K562 (cell line): Measurements from ENCODE around the gene TRPC4. TPM values are rescaled to one million over a fixed set of nuclear protein-coding genes. Genes with fewer than 3 reads are reported as not detected.

Source experiments
- ATAC-seq: fragments of 200-7000 bp; cut with Tn5 transposase; 3 replicates; pipeline ENCODE4 v1.9.1; 2020; ENCODE audit warnings: moderate library complexity
- BruUV-seq: library from RNA; stranded (reverse); fragments of 400-500 nt; replicated peaks from 2 replicates; lab custom pipeline; 2021; lab: Mats Ljungman, UMichigan
- CTCF ChIA-PET: fragments of 300-600 bp; formaldehyde crosslinking; extraction: SDS; loops from one replicate; lab custom pipeline; 2021; ENCODE audit warnings: low intra/inter-chr PET ratio; lab: Yijun Ruan, JAX
- POLR2A ChIA-PET: fragments of 300-600, 350-650 bp; sonication (Branson Sonifier 250); formaldehyde crosslinking; extraction: SDS; loops from one replicate; lab custom pipeline; 2021; ENCODE audit warnings: antibody characterized with exemption, inconsistent platforms; lab: Yijun Ruan, JAX
- DNase-seq, 4 experiments: peaks; one replicate each; pipeline versions ENCODE4 v3.0.0 to v3.0.0-alpha.2; 2011 to 2018; ENCODE audit warnings: low spot score in 3 of 4, mixed read lengths in 3 of 4; ENCODE audit errors: extremely low read depth in 1 of 4
- FAIRE-seq: peaks from 2 replicates; lab custom pipeline; 2011; peaks lifted over from hg19 to GRCh38; lab: Jason Lieb, UNC
- H2AFZ ChIP-seq: 2 replicates; pipeline ENCODE4 v1.6.0; 2011; ENCODE audit warnings: low read depth, low read length, control low read depth, inconsistent platforms
- H3K27ac ChIP-seq: fragments of 200-600 bp; 3 replicates; pipeline ENCODE4 v1.8.0; 2011; ENCODE audit warnings: low read depth, mild to moderate bottlenecking, control low read depth, inconsistent platforms, low read length, moderate library complexity, mixed read lengths; ENCODE audit errors: extremely low read depth
- H3K27me3 ChIP-seq, 2 experiments: fragments of 300-600 bp in 1 of 2; 2 replicates in 1 of 2; 3 replicates in 1 of 2; pipeline versions ENCODE4 v1.6.0 to v1.8.0; 2011; ENCODE audit warnings: inconsistent platforms in 2 of 2, low read length in 2 of 2, mild to moderate bottlenecking in 1 of 2, mixed read lengths in 1 of 2, moderate library complexity in 1 of 2; ENCODE audit not compliant: control insufficient read depth in 2 of 2, insufficient read depth in 2 of 2
- H3K36me3 ChIP-seq: fragments of 300-600 bp; 3 replicates; pipeline ENCODE4 v1.8.0; 2011; ENCODE audit warnings: mild to moderate bottlenecking, low read length, inconsistent platforms; ENCODE audit not compliant: control insufficient read depth, insufficient read depth
- H3K4me1 ChIP-seq, 2 experiments: fragments of 200-600 bp in 1 of 2; replicated peaks in 1 of 2; 2 replicates in 1 of 2; 3 replicates in 1 of 2; pipeline versions ENCODE4 v1.5.1 to v1.8.0; 2011; ENCODE audit warnings: inconsistent platforms in 2 of 2, low read length in 2 of 2, mild to moderate bottlenecking in 1 of 2, mixed read lengths in 1 of 2, moderate library complexity in 1 of 2; ENCODE audit not compliant: control insufficient read depth in 2 of 2, insufficient read depth in 2 of 2
- H3K4me2 ChIP-seq: 2 replicates; pipeline ENCODE4 v1.6.1; 2011; ENCODE audit warnings: low read length, control low read depth, inconsistent platforms, mixed read lengths; ENCODE audit not compliant: insufficient read depth
- H3K4me3 ChIP-seq: fragments of 200-600 bp; sonication (generic), shearing (Covaris generic); 2 replicates; pipeline ENCODE4 v1.5.1; 2016; ENCODE audit warnings: control low read depth, inconsistent platforms
- H3K79me2 ChIP-seq: fragments of 200-600 bp; 3 replicates; pipeline ENCODE4 v1.8.0; 2011; ENCODE audit warnings: low read length, inconsistent platforms; ENCODE audit not compliant: control insufficient read depth, insufficient read depth
- H3K9ac ChIP-seq, 2 experiments: 2 replicates each; pipeline versions ENCODE4 v1.6.0 to v1.6.1; 2011; ENCODE audit warnings: low read depth in 2 of 2, low read length in 2 of 2, control low read depth in 1 of 2, inconsistent platforms in 1 of 2, mild to moderate bottlenecking in 1 of 2, mixed read lengths in 1 of 2; ENCODE audit not compliant: insufficient read depth in 1 of 2
- H3K9me1 ChIP-seq: one replicate; pipeline ENCODE4 v1.6.0; 2011; ENCODE audit warnings: inconsistent platforms, mild to moderate bottlenecking, low read length, moderate library complexity; ENCODE audit not compliant: control insufficient read depth, insufficient read depth
- H3K9me3 ChIP-seq: replicated peaks from 2 replicates; pipeline ENCODE4 v1.5.1; 2011; ENCODE audit warnings: low read depth, low read length, inconsistent platforms; ENCODE audit not compliant: control insufficient read depth, insufficient read depth
- H4K20me1 ChIP-seq: replicated peaks from 2 replicates; pipeline ENCODE4 v1.6.1; 2011; ENCODE audit warnings: low read length, inconsistent platforms, mixed read lengths; ENCODE audit not compliant: control insufficient read depth, insufficient read depth
- DACH1 ChIP-seq: fragments of 450-650 bp; IDR thresholded peaks from 2 replicates; pipeline ENCODE4 v1.6.1; 2018; ENCODE audit not compliant: partially characterized antibody
- FOXK2 ChIP-seq, 2 experiments: fragments of 450-650 bp; IDR thresholded peaks in 1 of 2; conservative IDR thresholded peaks in 1 of 2; 2 replicates each; pipeline ENCODE4 v1.6.1; 2016; ENCODE audit warnings: low read depth in 2 of 2, mild to moderate bottlenecking in 1 of 2
- RFX1 ChIP-seq: fragments of 450-650 bp; IDR thresholded peaks from 2 replicates; pipeline ENCODE4 v1.6.1; 2016; ENCODE audit warnings: mild to moderate bottlenecking, moderate library complexity
- XRCC3 ChIP-seq: fragments of 450-650 bp; IDR thresholded peaks from 2 replicates; pipeline ENCODE4 v1.6.1; 2017; ENCODE audit warnings: mild to moderate bottlenecking, moderate library complexity
- ZEB2 ChIP-seq: fragments of 450-650 bp; IDR thresholded peaks from 2 replicates; pipeline ENCODE4 v1.6.1; 2016
- ZNF764 ChIP-seq: fragments of 250-450 bp; sonication (Bioruptor Pico); IDR thresholded peaks from 2 replicates; pipeline ENCODE4 v1.4.0; 2020; ENCODE audit warnings: low read depth, mild to moderate bottlenecking, moderate library complexity
- ZSCAN29 ChIP-seq: fragments of 450-650 bp; IDR thresholded peaks from 2 replicates; pipeline ENCODE4 v1.6.1; 2017
- WGBS: fragments of 100-300 bp; shearing (Covaris generic); methylation state at CpG from one replicate; pipeline ENCODE4 v1.1.6; 2016; ENCODE audit warnings: low coverage, mixed read lengths; ENCODE audit not compliant: insufficient coverage; ENCODE audit errors: missing lambda C conversion rate; 5-methylcytosine and 5-hydroxymethylcytosine counted together
- in situ Hi-C: fragments of 300-500 bp; cut with MboI; formaldehyde crosslinking; loops from 4 replicates; pipeline ENCODE4 v1.15.0; 2018; ENCODE audit warnings: inconsistent platforms, mixed read lengths
- intact Hi-C: fragments of 100-400 bp; cut with micrococcal nuclease; formaldehyde crosslinking; loops from 2 replicates; pipeline ENCODE4 v1.14.2; 2022
- polyA plus RNA-seq, 8 experiments: library from polyadenylated mRNA; depleted of rRNA in 4 of 8; stranded (reverse) in 5 of 8; unstranded in 3 of 8; fragments of >200 nt; fragmentation: Nextera tagmentation in 2 of 8; fragmentation: Illumina TruSeq in 1 of 8; extraction: Ambion mirVana in 2 of 8; extraction: Trizol in 1 of 8; gene quantifications; 2 replicates each; pipeline versions ENCODE4 v1.2.1 to v1.2.3, GENCODE V29; 2011 to 2014; ENCODE audit warnings: inconsistent platforms in 1 of 8, missing spikeins in 1 of 8
- total RNA-seq, 7 experiments: library from RNA; depleted of rRNA in 6 of 7; stranded (reverse); fragments of >200 nt in 6 of 7; fragmentation: Illumina TruSeq in 2 of 7; extraction: Trizol in 2 of 7; gene quantifications; 2 replicates each; pipeline versions ENCODE4 v1.2.1 to v1.2.3, GENCODE V29; 2011 to 2021; ENCODE audit warnings: low replicate concordance in 1 of 7
- TF ChIP-seq, protein P1 (sequence below): fragments of 450-650 bp; IDR thresholded peaks from 2 replicates; pipeline ENCODE4 v1.6.1; 2016; ENCODE audit warnings: mild to moderate bottlenecking
- TF ChIP-seq, protein P2 (sequence below): sonication (generic); formaldehyde crosslinking; IDR thresholded peaks from 2 replicates; pipeline ENCODE4 v1.8.0; 2023; ENCODE audit warnings: missing genetic modification reagents, mild to moderate bottlenecking, borderline replicate concordance
- TF ChIP-seq, protein P3 (sequence below): sonication (generic); formaldehyde crosslinking; IDR thresholded peaks from 2 replicates; pipeline ENCODE4 v1.8.0; 2022; ENCODE audit warnings: missing genetic modification reagents, mild to moderate bottlenecking, borderline replicate concordance
- TF ChIP-seq, protein P4 (sequence below), 2 experiments: fragments of 450-650 bp in 1 of 2; sonication (generic) in 1 of 2; formaldehyde crosslinking; conservative IDR thresholded peaks; 2 replicates each; pipeline versions ENCODE4 v1.4.0 to v1.8.1; 2020 to 2022; ENCODE audit warnings: mild to moderate bottlenecking in 1 of 2, missing genetic modification reagents in 1 of 2

Gene TRPC4
- total and polyA plus RNA-seq, 9 of the 15 experiments (the other 6 are each of a cell fraction or from before 2014, with no cell fraction given), result 0.03 to 0.04 TPM; not detected in 7

DNA sequence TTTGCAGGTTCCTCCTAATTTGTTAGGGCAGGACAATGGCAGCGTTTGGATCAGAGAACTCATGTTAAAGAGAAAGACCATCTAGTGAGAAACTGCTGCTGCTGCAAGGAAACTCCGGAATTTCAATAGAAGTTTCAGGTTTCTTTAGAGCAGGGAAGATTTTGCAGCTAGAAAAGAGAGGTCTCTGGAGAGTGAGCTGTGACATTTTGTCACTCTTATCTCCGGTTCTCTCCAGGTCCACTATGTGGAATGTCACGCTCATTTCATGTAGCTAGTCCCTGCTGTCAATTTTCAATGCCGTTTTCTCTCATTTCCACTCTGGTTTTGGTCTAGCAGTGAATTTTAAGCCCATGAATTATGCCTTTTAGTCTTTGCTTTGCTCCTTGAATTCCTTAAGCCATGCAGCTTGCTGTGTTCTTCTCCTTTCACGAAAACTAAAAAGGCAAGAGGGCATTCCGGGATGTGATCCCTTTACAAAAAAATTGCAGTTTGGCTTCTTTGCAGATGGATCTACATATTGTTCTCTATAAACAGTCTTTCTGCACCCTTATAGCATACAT lies 224.3 kb downstream of the TRPC4 start:
- no TSS peak for BruUV-seq
- DNase-seq (no peak), FAIRE-seq (no peak), ATAC-seq (no peak)
- CTCF ChIA-PET, result no interaction called here
- no peaks in the 10 kb centered on the region for H3K27me3 ChIP-seq
- no peaks in the 10 kb centered on the region for H3K9me3 ChIP-seq
- H3K4me2 ChIP-seq, result no peak overlapping the region
- no peaks in the 10 kb centered on the region for H4K20me1 ChIP-seq
- in situ Hi-C loops, result no loop called here
- POLR2A ChIA-PET, result no interaction called here
- H3K9me1 ChIP-seq, result no peaks in the 10 kb centered on the region
- H3K4me1 ChIP-seq, result no peaks in the 10 kb centered on the region
- TF ChIP-seq, protein P1, sequence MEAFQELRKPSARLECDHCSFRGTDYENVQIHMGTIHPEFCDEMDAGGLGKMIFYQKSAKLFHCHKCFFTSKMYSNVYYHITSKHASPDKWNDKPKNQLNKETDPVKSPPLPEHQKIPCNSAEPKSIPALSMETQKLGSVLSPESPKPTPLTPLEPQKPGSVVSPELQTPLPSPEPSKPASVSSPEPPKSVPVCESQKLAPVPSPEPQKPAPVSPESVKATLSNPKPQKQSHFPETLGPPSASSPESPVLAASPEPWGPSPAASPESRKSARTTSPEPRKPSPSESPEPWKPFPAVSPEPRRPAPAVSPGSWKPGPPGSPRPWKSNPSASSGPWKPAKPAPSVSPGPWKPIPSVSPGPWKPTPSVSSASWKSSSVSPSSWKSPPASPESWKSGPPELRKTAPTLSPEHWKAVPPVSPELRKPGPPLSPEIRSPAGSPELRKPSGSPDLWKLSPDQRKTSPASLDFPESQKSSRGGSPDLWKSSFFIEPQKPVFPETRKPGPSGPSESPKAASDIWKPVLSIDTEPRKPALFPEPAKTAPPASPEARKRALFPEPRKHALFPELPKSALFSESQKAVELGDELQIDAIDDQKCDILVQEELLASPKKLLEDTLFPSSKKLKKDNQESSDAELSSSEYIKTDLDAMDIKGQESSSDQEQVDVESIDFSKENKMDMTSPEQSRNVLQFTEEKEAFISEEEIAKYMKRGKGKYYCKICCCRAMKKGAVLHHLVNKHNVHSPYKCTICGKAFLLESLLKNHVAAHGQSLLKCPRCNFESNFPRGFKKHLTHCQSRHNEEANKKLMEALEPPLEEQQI, result no peak
- TF ChIP-seq DACH1, result no peak
- TF ChIP-seq ZNF764 (CRISPR knock-in tag), result no peak
- TF ChIP-seq, protein P2, sequence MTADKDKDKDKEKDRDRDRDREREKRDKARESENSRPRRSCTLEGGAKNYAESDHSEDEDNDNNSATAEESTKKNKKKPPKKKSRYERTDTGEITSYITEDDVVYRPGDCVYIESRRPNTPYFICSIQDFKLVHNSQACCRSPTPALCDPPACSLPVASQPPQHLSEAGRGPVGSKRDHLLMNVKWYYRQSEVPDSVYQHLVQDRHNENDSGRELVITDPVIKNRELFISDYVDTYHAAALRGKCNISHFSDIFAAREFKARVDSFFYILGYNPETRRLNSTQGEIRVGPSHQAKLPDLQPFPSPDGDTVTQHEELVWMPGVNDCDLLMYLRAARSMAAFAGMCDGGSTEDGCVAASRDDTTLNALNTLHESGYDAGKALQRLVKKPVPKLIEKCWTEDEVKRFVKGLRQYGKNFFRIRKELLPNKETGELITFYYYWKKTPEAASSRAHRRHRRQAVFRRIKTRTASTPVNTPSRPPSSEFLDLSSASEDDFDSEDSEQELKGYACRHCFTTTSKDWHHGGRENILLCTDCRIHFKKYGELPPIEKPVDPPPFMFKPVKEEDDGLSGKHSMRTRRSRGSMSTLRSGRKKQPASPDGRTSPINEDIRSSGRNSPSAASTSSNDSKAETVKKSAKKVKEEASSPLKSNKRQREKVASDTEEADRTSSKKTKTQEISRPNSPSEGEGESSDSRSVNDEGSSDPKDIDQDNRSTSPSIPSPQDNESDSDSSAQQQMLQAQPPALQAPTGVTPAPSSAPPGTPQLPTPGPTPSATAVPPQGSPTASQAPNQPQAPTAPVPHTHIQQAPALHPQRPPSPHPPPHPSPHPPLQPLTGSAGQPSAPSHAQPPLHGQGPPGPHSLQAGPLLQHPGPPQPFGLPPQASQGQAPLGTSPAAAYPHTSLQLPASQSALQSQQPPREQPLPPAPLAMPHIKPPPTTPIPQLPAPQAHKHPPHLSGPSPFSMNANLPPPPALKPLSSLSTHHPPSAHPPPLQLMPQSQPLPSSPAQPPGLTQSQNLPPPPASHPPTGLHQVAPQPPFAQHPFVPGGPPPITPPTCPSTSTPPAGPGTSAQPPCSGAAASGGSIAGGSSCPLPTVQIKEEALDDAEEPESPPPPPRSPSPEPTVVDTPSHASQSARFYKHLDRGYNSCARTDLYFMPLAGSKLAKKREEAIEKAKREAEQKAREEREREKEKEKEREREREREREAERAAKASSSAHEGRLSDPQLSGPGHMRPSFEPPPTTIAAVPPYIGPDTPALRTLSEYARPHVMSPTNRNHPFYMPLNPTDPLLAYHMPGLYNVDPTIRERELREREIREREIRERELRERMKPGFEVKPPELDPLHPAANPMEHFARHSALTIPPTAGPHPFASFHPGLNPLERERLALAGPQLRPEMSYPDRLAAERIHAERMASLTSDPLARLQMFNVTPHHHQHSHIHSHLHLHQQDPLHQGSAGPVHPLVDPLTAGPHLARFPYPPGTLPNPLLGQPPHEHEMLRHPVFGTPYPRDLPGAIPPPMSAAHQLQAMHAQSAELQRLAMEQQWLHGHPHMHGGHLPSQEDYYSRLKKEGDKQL, result no peak
- no peak for TF ChIP-seq FOXK2 (conservative IDR thresholded peaks at IDR 0.05 in 1 of 2, IDR thresholded peaks at IDR 0.05 in 1 of 2; ENCODE audit: low read depth in 2 of 2)
- TF ChIP-seq, protein P3, sequence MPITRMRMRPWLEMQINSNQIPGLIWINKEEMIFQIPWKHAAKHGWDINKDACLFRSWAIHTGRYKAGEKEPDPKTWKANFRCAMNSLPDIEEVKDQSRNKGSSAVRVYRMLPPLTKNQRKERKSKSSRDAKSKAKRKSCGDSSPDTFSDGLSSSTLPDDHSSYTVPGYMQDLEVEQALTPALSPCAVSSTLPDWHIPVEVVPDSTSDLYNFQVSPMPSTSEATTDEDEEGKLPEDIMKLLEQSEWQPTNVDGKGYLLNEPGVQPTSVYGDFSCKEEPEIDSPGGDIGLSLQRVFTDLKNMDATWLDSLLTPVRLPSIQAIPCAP (CRISPR knock-in tag), result no peak
- no peak for TF ChIP-seq XRCC3
- no peak for TF ChIP-seq ZSCAN29
- TF ChIP-seq RFX1, result no peak
- TF ChIP-seq ZEB2, result no peak
- TF ChIP-seq, protein P4, sequence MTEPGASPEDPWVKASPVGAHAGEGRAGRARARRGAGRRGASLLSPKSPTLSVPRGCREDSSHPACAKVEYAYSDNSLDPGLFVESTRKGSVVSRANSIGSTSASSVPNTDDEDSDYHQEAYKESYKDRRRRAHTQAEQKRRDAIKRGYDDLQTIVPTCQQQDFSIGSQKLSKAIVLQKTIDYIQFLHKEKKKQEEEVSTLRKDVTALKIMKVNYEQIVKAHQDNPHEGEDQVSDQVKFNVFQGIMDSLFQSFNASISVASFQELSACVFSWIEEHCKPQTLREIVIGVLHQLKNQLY (CRISPR knock-in tag; conservative IDR thresholded peaks at IDR 0.05), result no peak
- intact Hi-C loops, result no loop called here
- H3K27ac ChIP-seq, result no peak overlapping the region
- no peak overlapping the region for H3K4me3 ChIP-seq
- no peaks in the 10 kb centered on the region for H3K36me3 ChIP-seq
- no peak overlapping the region for H2AFZ ChIP-seq
- no peak overlapping the region for H3K9ac ChIP-seq
- no peaks in the 10 kb centered on the region for H3K79me2 ChIP-seq
- 0% methylated on average over 7 of the region's 7 CpGs for WGBS
